ENCODE data around the gene SLC35F2.

DNA sequence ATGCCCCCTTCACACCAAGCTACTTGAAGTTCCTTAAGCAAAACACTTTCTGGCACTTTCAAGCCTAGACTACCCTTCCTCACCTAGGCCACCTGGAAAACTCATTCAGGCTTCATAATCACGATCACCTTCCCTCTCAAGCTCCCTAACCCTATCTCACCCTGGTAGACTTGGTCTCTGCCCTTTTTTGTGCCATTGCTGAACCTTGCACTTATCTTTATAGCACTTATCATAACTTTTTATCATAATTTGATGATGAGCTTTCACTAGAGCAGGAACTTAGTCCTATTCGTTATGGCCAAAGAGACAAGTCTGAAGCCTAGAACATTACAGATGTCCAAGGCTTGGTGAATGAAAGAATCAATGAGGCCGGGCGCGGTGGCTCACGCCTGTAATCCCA, 5.5 kb downstream of the SLC35F2 start:
- TF ChIP-seq EZH2 (IDR thresholded peaks at IDR 0.05; ENCODE audit: borderline replicate concordance, insufficient read depth, low read length, poor library complexity, severe bottlenecking) (no peak), RAD21 (conservative IDR thresholded peaks at IDR 0.05) (no peak), POLR2AphosphoS5 (IDR thresholded peaks at IDR 0.05) (no peak), TAF1 (IDR thresholded peaks at IDR 0.05; ENCODE audit: low read depth) (no peak)
- TF ChIP-seq, protein P1, sequence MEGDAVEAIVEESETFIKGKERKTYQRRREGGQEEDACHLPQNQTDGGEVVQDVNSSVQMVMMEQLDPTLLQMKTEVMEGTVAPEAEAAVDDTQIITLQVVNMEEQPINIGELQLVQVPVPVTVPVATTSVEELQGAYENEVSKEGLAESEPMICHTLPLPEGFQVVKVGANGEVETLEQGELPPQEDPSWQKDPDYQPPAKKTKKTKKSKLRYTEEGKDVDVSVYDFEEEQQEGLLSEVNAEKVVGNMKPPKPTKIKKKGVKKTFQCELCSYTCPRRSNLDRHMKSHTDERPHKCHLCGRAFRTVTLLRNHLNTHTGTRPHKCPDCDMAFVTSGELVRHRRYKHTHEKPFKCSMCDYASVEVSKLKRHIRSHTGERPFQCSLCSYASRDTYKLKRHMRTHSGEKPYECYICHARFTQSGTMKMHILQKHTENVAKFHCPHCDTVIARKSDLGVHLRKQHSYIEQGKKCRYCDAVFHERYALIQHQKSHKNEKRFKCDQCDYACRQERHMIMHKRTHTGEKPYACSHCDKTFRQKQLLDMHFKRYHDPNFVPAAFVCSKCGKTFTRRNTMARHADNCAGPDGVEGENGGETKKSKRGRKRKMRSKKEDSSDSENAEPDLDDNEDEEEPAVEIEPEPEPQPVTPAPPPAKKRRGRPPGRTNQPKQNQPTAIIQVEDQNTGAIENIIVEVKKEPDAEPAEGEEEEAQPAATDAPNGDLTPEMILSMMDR (IDR thresholded peaks at IDR 0.05; ENCODE audit: poor library complexity, severe bottlenecking) = no peak
- TF ChIP-seq, protein P2, sequence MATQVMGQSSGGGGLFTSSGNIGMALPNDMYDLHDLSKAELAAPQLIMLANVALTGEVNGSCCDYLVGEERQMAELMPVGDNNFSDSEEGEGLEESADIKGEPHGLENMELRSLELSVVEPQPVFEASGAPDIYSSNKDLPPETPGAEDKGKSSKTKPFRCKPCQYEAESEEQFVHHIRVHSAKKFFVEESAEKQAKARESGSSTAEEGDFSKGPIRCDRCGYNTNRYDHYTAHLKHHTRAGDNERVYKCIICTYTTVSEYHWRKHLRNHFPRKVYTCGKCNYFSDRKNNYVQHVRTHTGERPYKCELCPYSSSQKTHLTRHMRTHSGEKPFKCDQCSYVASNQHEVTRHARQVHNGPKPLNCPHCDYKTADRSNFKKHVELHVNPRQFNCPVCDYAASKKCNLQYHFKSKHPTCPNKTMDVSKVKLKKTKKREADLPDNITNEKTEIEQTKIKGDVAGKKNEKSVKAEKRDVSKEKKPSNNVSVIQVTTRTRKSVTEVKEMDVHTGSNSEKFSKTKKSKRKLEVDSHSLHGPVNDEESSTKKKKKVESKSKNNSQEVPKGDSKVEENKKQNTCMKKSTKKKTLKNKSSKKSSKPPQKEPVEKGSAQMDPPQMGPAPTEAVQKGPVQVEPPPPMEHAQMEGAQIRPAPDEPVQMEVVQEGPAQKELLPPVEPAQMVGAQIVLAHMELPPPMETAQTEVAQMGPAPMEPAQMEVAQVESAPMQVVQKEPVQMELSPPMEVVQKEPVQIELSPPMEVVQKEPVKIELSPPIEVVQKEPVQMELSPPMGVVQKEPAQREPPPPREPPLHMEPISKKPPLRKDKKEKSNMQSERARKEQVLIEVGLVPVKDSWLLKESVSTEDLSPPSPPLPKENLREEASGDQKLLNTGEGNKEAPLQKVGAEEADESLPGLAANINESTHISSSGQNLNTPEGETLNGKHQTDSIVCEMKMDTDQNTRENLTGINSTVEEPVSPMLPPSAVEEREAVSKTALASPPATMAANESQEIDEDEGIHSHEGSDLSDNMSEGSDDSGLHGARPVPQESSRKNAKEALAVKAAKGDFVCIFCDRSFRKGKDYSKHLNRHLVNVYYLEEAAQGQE (IDR thresholded peaks at IDR 0.05; ENCODE audit: borderline replicate concordance) = no peak
